Measurements from ENCODE around the gene IVL. TPM values are rescaled to one million over a fixed set of nuclear protein-coding genes. Genes with fewer than 3 reads are reported as not detected.

The IVL gene
- total RNA-seq, 1 donor from 2014 or later = 0.24 TPM

GRCh38 chr1:152876827-152877226, 31.5 kb upstream of the IVL start:
- ATAC-seq (no peak), DNase-seq (no peak)
- no peak overlapping the region for H3K4me3 ChIP-seq
- no peak overlapping the region for H3K27ac ChIP-seq
- no peaks in the 10 kb centered on the region for H3K4me1 ChIP-seq
- TF ChIP-seq, protein P1, sequence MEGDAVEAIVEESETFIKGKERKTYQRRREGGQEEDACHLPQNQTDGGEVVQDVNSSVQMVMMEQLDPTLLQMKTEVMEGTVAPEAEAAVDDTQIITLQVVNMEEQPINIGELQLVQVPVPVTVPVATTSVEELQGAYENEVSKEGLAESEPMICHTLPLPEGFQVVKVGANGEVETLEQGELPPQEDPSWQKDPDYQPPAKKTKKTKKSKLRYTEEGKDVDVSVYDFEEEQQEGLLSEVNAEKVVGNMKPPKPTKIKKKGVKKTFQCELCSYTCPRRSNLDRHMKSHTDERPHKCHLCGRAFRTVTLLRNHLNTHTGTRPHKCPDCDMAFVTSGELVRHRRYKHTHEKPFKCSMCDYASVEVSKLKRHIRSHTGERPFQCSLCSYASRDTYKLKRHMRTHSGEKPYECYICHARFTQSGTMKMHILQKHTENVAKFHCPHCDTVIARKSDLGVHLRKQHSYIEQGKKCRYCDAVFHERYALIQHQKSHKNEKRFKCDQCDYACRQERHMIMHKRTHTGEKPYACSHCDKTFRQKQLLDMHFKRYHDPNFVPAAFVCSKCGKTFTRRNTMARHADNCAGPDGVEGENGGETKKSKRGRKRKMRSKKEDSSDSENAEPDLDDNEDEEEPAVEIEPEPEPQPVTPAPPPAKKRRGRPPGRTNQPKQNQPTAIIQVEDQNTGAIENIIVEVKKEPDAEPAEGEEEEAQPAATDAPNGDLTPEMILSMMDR (IDR thresholded peaks at IDR 0.05) = no peak
- H3K27me3 ChIP-seq (ENCODE audit: low read depth) = no peaks in the 10 kb centered on the region
- no peaks in the 10 kb centered on the region for H3K36me3 ChIP-seq
- intact Hi-C loops (cut with DNase I) = no loop called here
- no peaks in the 10 kb centered on the region for H3K9me3 ChIP-seq

DNA sequence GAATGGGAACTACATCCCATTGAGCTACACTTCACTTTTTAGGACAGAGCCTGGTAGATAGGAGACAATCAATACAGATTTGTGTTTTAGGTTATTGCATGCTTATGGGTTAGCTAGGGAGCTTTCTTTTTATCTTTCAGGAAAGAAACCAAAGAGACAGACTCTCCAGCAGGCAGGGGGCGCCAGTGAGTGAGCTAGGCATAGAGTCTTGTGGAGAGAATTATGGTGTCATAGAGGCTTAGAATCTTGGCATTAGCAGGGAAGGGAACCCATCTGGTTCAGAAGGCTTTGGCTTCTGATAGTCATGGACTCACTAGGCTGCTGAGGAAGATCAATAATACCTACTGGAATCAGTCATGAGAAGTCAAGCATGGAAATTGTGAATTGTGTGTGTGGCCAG, 30.3 kb upstream of the IVL start, which contains the start of gene SMCP:
SMCP (plus strand) TSS at position 281 of the 400 bp plus-strand sequence. CDS start 6,101 bp downstream, outside the sequence.
- Histone ChIP-seq H3K27me3 (ENCODE audit: low read depth) (no peaks in the 10 kb centered on the region), H3K4me3 (no peak within 1 kb of the TSS), H3K4me1 (no peaks in the 10 kb centered on the region), H3K9me3 (no peaks in the 10 kb centered on the region), H3K36me3 (no peaks in the 10 kb centered on the region), H3K27ac (no peak within 1 kb of the TSS)
- intact Hi-C loops (cut with DNase I) = no loop called here
- ATAC-seq (no peak), DNase-seq (no peak)
- TF ChIP-seq, protein P1 (IDR thresholded peaks at IDR 0.05) = peak; percentile 8

DNA sequence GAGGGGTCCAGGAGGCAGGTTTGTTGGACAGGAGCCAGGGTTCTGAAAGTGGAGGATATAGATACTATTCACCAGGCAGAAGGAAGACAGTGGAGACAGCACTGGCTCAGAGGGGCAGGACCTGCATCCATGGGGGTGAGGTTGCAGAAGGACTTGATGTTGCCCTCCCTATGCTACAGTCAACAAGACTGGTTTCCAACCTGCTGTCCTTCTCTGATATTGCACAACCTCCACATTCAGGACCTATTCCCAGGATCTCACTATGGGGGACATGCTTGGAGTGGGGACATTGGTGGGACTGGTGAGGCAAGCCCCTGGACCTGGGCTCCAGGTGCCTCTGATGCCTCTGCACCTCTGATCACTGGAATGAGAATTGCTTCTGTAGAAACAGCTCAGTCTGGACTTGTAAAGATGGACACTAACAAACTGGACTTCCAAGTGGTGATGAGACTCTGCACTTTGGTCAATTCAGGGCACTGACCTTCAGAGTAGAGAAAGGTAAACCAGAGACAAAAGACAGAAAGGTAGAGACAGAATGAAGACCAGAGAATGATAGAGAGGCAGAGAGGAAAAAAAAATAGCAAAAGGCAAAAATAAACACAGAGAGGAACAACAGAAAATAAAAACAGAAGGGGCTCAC, 28.7 kb upstream of the IVL start:
- Histone ChIP-seq H3K4me1 (no peaks in the 10 kb centered on the region), H3K9me3 (no peaks in the 10 kb centered on the region), H3K27ac (no peak overlapping the region), H3K36me3 (no peaks in the 10 kb centered on the region), H3K27me3 (ENCODE audit: low read depth) (no peaks in the 10 kb centered on the region), H3K4me3 (no peak overlapping the region)
- ATAC-seq (no peak), DNase-seq (no peak)
- TF ChIP-seq, protein P1 (IDR thresholded peaks at IDR 0.05) = no peak
- intact Hi-C loops (cut with DNase I) = no loop called here

DNA sequence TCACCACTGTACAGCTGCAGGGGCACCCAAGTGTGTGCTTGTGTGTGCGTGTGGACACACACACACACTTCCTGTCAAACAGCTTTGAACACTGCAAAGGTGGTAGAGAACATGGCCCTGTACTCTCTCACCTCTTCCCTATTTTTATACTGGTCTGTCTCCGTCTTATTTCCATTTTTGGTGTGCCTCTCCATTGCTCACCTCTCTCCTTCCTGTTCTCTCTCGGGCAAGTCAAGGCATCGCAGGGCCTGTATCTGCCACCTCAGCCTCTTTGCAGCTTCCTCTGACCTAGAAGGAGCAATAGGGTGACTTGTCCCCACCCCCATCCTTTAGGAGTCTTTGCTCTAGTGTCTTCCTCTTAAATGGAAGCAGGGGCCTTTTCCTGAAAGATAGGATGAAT, 28.0 kb upstream of the IVL start:
- intact Hi-C loops (cut with DNase I) = no loop called here
- DNase-seq = no peak

GRCh38 chr1:152880907-152881306, 27.4 kb upstream of the IVL start:
- H3K4me1 ChIP-seq = no peaks in the 10 kb centered on the region
- no peak overlapping the region for H3K27ac ChIP-seq
- intact Hi-C loops (cut with DNase I) = no loop called here
- TF ChIP-seq, protein P1 (IDR thresholded peaks at IDR 0.05) = no peak
- ATAC-seq (no peak), DNase-seq (no peak)
- H3K36me3 ChIP-seq = no peaks in the 10 kb centered on the region
- no peak overlapping the region for H3K4me3 ChIP-seq
- H3K9me3 ChIP-seq = no peaks in the 10 kb centered on the region
- H3K27me3 ChIP-seq (ENCODE audit: low read depth) = no peaks in the 10 kb centered on the region

More for the DNA sequence above, 28.0 kb upstream of the IVL start:
- H3K36me3 ChIP-seq = no peaks in the 10 kb centered on the region
- no peak for ATAC-seq
- TF ChIP-seq, protein P1 (IDR thresholded peaks at IDR 0.05) = no peak
- H3K27me3 ChIP-seq (ENCODE audit: low read depth) = no peaks in the 10 kb centered on the region
- H3K9me3 ChIP-seq = no peaks in the 10 kb centered on the region
- no peak overlapping the region for H3K4me3 ChIP-seq
- H3K27ac ChIP-seq = no peak overlapping the region
- H3K4me1 ChIP-seq = no peaks in the 10 kb centered on the region
